Loucy (cell line): ENCODE results near the gene NID2.

Experiments used
- H2AFZ ChIP-seq: fragments of 200-600 bp; sonication (generic); 2 replicates; pipeline ENCODE4 v1.6.0; 2016; ENCODE audit warnings: antibody characterized with exemption, mild to moderate bottlenecking, low read length, moderate library complexity
- H3F3A ChIP-seq: fragments of 200-600 bp; 2 replicates; pipeline ENCODE4 v1.6.0; 2016; ENCODE audit warnings: antibody characterized with exemption, low read depth, mild to moderate bottlenecking
- H3K27me3 ChIP-seq: fragments of 200-600 bp; sonication (generic); 2 replicates; pipeline ENCODE4 v1.6.1; 2014; ENCODE audit warnings: low read length, mild to moderate bottlenecking; ENCODE audit not compliant: insufficient read depth, poor library complexity, severe bottlenecking
- H3K36me3 ChIP-seq: fragments of 200-600 bp; sonication (generic); 2 replicates; pipeline ENCODE4 v1.6.1; 2016; ENCODE audit warnings: low read length; ENCODE audit not compliant: insufficient read depth
- H3K4me1 ChIP-seq: fragments of 200-600 bp; sonication (generic); 2 replicates; pipeline ENCODE4 v1.5.1; 2014; ENCODE audit warnings: low read length, mild to moderate bottlenecking; ENCODE audit not compliant: insufficient read depth, poor library complexity, severe bottlenecking
- H3K4me2 ChIP-seq: fragments of 200-600 bp; sonication (generic); 2 replicates; pipeline ENCODE4 v1.6.0; 2014; ENCODE audit warnings: antibody characterized with exemption, low read length, low read depth, mild to moderate bottlenecking; ENCODE audit not compliant: poor library complexity, severe bottlenecking
- H3K4me3 ChIP-seq: fragments of 200-600 bp; sonication (generic); 2 replicates; pipeline ENCODE4 v1.5.1; 2014; ENCODE audit warnings: low read length, mild to moderate bottlenecking, mixed read lengths; ENCODE audit not compliant: poor library complexity, severe bottlenecking
- H3K79me2 ChIP-seq: fragments of 200-600 bp; sonication (generic); 2 replicates; pipeline ENCODE4 v1.6.1; 2014; ENCODE audit warnings: low read length; ENCODE audit not compliant: insufficient read depth
- H3K9ac ChIP-seq: fragments of 200-600 bp; sonication (generic); 2 replicates; pipeline ENCODE4 v1.6.0; 2014; ENCODE audit warnings: mild to moderate bottlenecking, low read depth, low read length, moderate library complexity; ENCODE audit not compliant: poor library complexity, severe bottlenecking
- H3K9me2 ChIP-seq: fragments of 200-600 bp; sonication (generic); replicated peaks from 2 replicates; pipeline ENCODE4 v1.6.1; 2016; ENCODE audit warnings: low read depth, low read length, mixed read lengths
- H3K9me3 ChIP-seq: fragments of 200-600 bp; sonication (generic); 2 replicates; pipeline ENCODE4 v1.6.1; 2014; ENCODE audit warnings: mild to moderate bottlenecking, antibody characterized with exemption, low read length, low read depth; ENCODE audit not compliant: insufficient read depth
- H4K20me1 ChIP-seq: fragments of 200-600 bp; sonication (generic); 2 replicates; pipeline ENCODE4 v1.6.0; 2014; ENCODE audit warnings: antibody characterized with exemption, low read length, mild to moderate bottlenecking; ENCODE audit not compliant: insufficient read depth, poor library complexity, severe bottlenecking
- EZH2phosphoT487 ChIP-seq: fragments of 200-600 bp; IDR thresholded peaks from 2 replicates; pipeline ENCODE4 v1.6.1; 2018; ENCODE audit warnings: antibody characterized with exemption, mild to moderate bottlenecking, moderate library complexity, borderline replicate concordance
- TF ChIP-seq, protein P1 (sequence below): fragments of 200-600 bp; sonication (generic); conservative IDR thresholded peaks from 2 replicates; pipeline ENCODE4 v1.5.1; 2014; ENCODE audit warnings: mild to moderate bottlenecking, antibody characterized with exemption, low read length

NID2 gene

DNA sequence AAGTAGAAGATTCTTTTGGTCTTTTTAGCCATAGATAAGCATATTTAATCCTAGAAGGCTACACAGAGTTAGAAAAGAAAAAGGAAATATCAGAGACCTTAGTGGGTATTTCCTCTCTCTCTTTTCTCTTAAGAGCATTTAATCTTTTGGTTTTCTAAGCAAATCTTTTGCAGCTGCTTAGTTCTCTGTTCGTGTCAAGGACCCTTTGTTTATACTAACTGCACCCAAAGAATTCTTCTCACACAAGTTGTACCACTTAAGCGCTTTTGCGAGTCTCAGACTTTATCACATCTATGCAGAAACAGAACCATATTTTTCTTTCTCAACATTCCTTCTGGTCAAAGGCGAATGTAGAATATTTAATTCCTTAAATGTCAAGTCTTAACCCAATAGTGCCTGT is 17.9 kb upstream of the NID2 start:
- Histone ChIP-seq H3K79me2 (no peaks in the 10 kb centered on the region), H2AFZ (no peak overlapping the region), H3K9ac (no peak overlapping the region), H3K4me3 (no peak overlapping the region), H3K36me3 (no peaks in the 10 kb centered on the region), H3K9me2 (no peaks in the 10 kb centered on the region), H3K27me3 (no peaks in the 10 kb centered on the region), H3K9me3 (no peaks in the 10 kb centered on the region), H4K20me1 (no peaks in the 10 kb centered on the region), H3K4me1 (peaks cover 7% of the 10 kb centered on the region), H3F3A (no peaks in the 10 kb centered on the region), H3K4me2 (no peak overlapping the region)
- TF ChIP-seq, protein P1, sequence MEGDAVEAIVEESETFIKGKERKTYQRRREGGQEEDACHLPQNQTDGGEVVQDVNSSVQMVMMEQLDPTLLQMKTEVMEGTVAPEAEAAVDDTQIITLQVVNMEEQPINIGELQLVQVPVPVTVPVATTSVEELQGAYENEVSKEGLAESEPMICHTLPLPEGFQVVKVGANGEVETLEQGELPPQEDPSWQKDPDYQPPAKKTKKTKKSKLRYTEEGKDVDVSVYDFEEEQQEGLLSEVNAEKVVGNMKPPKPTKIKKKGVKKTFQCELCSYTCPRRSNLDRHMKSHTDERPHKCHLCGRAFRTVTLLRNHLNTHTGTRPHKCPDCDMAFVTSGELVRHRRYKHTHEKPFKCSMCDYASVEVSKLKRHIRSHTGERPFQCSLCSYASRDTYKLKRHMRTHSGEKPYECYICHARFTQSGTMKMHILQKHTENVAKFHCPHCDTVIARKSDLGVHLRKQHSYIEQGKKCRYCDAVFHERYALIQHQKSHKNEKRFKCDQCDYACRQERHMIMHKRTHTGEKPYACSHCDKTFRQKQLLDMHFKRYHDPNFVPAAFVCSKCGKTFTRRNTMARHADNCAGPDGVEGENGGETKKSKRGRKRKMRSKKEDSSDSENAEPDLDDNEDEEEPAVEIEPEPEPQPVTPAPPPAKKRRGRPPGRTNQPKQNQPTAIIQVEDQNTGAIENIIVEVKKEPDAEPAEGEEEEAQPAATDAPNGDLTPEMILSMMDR = no peak
- TF ChIP-seq EZH2phosphoT487 = no peak

DNA sequence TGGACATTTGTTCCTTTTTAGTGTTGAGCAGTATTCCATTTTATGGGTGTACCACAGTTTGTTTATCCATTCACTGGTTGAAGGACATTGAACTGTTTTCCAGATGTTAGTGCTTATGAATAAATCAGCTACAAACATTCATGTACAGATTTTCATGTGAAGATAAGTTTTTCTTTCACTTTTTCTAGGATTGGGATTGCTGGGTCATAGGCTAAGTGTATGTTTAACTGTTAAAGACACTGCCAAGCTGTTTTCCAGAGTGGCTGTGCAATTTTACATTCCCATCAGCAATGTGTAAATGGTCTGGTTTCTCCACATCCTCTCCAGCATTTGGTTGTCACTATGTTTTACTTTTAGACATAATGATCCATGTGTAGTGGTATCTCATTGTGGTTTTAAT is 14.0 kb upstream of the NID2 start:
- H3K9me2 ChIP-seq = no peaks in the 10 kb centered on the region

DNA sequence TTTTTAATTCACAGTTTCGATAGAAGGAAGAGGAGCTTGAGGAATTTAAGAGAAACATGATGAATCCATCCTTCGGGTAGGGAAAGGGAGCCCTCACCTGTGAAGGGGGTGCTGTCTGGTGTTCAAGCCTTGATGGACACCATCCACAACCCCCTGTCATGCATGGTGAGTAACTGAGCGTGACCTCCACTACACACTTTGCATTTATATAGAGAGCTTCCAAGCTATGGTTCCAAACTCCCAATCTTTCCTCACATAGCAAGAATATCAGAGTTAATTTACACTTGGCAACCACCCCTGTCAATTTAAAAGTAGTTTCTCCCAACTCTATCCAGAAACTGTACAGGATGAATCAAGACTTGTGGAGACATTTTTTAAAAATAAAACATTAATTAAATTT is 13.1 kb upstream of the NID2 start:
- Histone ChIP-seq H3K36me3 (no peaks in the 10 kb centered on the region), H4K20me1 (no peaks in the 10 kb centered on the region), H2AFZ (no peak overlapping the region), H3F3A (no peaks in the 10 kb centered on the region), H3K9me3 (no peaks in the 10 kb centered on the region), H3K9ac (no peak overlapping the region), H3K27me3 (no peaks in the 10 kb centered on the region), H3K9me2 (no peaks in the 10 kb centered on the region), H3K4me3 (no peak overlapping the region), H3K4me1 (peaks cover 8% of the 10 kb centered on the region), H3K4me2 (no peak overlapping the region), H3K79me2 (no peaks in the 10 kb centered on the region)
- no peak for TF ChIP-seq EZH2phosphoT487
- TF ChIP-seq, protein P1 = no peak

More for the DNA sequence above, 14.0 kb upstream of the NID2 start:
- Histone ChIP-seq H3K9ac (no peak overlapping the region), H3K36me3 (no peaks in the 10 kb centered on the region), H3K79me2 (no peaks in the 10 kb centered on the region), H3K4me1 (peaks cover 5% of the 10 kb centered on the region), H3K9me3 (no peaks in the 10 kb centered on the region), H4K20me1 (no peaks in the 10 kb centered on the region), H3K4me2 (no peak overlapping the region), H2AFZ (no peak overlapping the region), H3K27me3 (no peaks in the 10 kb centered on the region), H3K4me3 (no peak overlapping the region), H3F3A (no peaks in the 10 kb centered on the region)
- TF ChIP-seq EZH2phosphoT487 = no peak
- TF ChIP-seq, protein P1 = no peak
